HepG2 (cell line): ENCODE data around the gene MBTD1. TPM values are rescaled to one million over a fixed set of nuclear protein-coding genes. Genes with fewer than 3 reads are reported as not detected.
A peak's percentile ranks its signal among the peaks of the same experiment; 100 is the strongest.

Source experiments
- CENPX ChIP-seq: sonication (generic); formaldehyde crosslinking; IDR thresholded peaks from 2 replicates; pipeline ENCODE4 v1.9.0; 2021; ENCODE audit warnings: mild to moderate bottlenecking, missing genetic modification reagents, moderate library complexity
- GABPB1 ChIP-seq: IDR thresholded peaks from 2 replicates; pipeline ENCODE4 v1.6.1; 2016; ENCODE audit warnings: mild to moderate bottlenecking, missing genetic modification reagents, moderate library complexity, missing compliant biosample characterization
- KDM5B ChIP-seq: sonication (generic); formaldehyde crosslinking; IDR thresholded peaks from 2 replicates; pipeline ENCODE4 v1.4.0; 2020; ENCODE audit warnings: missing genetic modification reagents, mild to moderate bottlenecking, borderline replicate concordance
- PPARG ChIP-seq: conservative IDR thresholded peaks from 2 replicates; pipeline ENCODE4 v1.6.1; 2016; ENCODE audit warnings: missing biosample characterization, missing genetic modification reagents
- WIZ ChIP-seq: sonication (generic); formaldehyde crosslinking; IDR thresholded peaks from 2 replicates; pipeline ENCODE4 v1.5.1; 2020; ENCODE audit warnings: mild to moderate bottlenecking, missing genetic modification reagents
- ZIK1 ChIP-seq: sonication (generic); formaldehyde crosslinking; IDR thresholded peaks from 2 replicates; pipeline ENCODE4 v1.5.0; 2020; ENCODE audit warnings: mild to moderate bottlenecking, low read depth, missing genetic modification reagents, borderline replicate concordance
- ZNF124 ChIP-seq: sonication (generic); formaldehyde crosslinking; IDR thresholded peaks from 2 replicates; pipeline ENCODE4 v1.4.0; 2020; ENCODE audit warnings: missing genetic modification reagents
- ZNF329 ChIP-seq: sonication (generic); formaldehyde crosslinking; IDR thresholded peaks from 2 replicates; pipeline ENCODE4 v1.9.0; 2021; ENCODE audit warnings: low read depth, mild to moderate bottlenecking, missing genetic modification reagents
- ZNF354B ChIP-seq: sonication (generic); formaldehyde crosslinking; IDR thresholded peaks from 2 replicates; pipeline ENCODE4 v1.8.0; 2022; ENCODE audit warnings: mild to moderate bottlenecking, missing genetic modification reagents
- ZNF530 ChIP-seq: sonication (generic); formaldehyde crosslinking; IDR thresholded peaks from 2 replicates; pipeline ENCODE4 v1.5.0; 2020; ENCODE audit warnings: low read depth, mild to moderate bottlenecking, missing genetic modification reagents
- ZNF567 ChIP-seq: sonication (generic); formaldehyde crosslinking; IDR thresholded peaks from 2 replicates; pipeline ENCODE4 v1.8.1; 2023; ENCODE audit warnings: mild to moderate bottlenecking, missing genetic modification reagents, borderline replicate concordance
- ZNF614 ChIP-seq: IDR thresholded peaks from 2 replicates; pipeline ENCODE4 v1.6.1; 2018; ENCODE audit warnings: missing biosample characterization, missing genetic modification reagents, inconsistent platforms, borderline replicate concordance
- ZNF773 ChIP-seq: sonication (generic); formaldehyde crosslinking; IDR thresholded peaks from 2 replicates; pipeline ENCODE4 v1.4.0; 2020; ENCODE audit warnings: missing genetic modification reagents, borderline replicate concordance
- ZSCAN25 ChIP-seq: sonication (generic); formaldehyde crosslinking; IDR thresholded peaks from 2 replicates; pipeline ENCODE4 v1.8.0; 2022; ENCODE audit warnings: mild to moderate bottlenecking, missing genetic modification reagents
- polyA plus RNA-seq, 8 experiments: library from polyadenylated mRNA; depleted of rRNA in 3 of 8; stranded (reverse) in 7 of 8; unstranded in 1 of 8; fragments of >200 nt; fragmentation: Illumina TruSeq in 4 of 8; extraction: Trizol in 4 of 8; gene quantifications; 2 replicates each; pipeline versions ENCODE4 v1.2.1 to v1.2.3, GENCODE V29; 2011 to 2016; ENCODE audit warnings: low read depth in 4 of 8, missing spikeins in 1 of 8, mixed read lengths in 1 of 8; ENCODE audit not compliant: insufficient read depth in 1 of 8
- total RNA-seq, 5 experiments: library from RNA; depleted of rRNA; stranded (reverse); fragments of >200 nt; fragmentation: Illumina TruSeq; extraction: Trizol; gene quantifications; 2 replicates each; pipeline ENCODE4 v1.2.3, GENCODE V29; 2016; ENCODE audit warnings: low read depth in 1 of 5
- TF ChIP-seq, protein P1 (sequence below): sonication (generic); formaldehyde crosslinking; IDR thresholded peaks from 2 replicates; pipeline ENCODE4 v1.4.0; 2020; ENCODE audit warnings: missing genetic modification reagents
- TF ChIP-seq, protein P2 (sequence below): sonication (generic); formaldehyde crosslinking; conservative IDR thresholded peaks from 2 replicates; pipeline ENCODE4 v1.5.0; 2020; ENCODE audit warnings: missing genetic modification reagents
- TF ChIP-seq, protein P3 (sequence below): sonication (generic); formaldehyde crosslinking; IDR thresholded peaks from 2 replicates; pipeline ENCODE4 v1.4.0; 2020; ENCODE audit warnings: missing genetic modification reagents, borderline replicate concordance
- TF ChIP-seq, protein P4 (sequence below): sonication (generic); formaldehyde crosslinking; IDR thresholded peaks from 2 replicates; pipeline ENCODE4 v1.4.0; 2020; ENCODE audit warnings: mild to moderate bottlenecking, missing genetic modification reagents
- TF ChIP-seq, protein P5 (sequence below): sonication (generic); formaldehyde crosslinking; IDR thresholded peaks from 2 replicates; pipeline ENCODE4 v1.5.0; 2020; ENCODE audit warnings: missing genetic modification reagents, mild to moderate bottlenecking, borderline replicate concordance
- TF ChIP-seq, protein P6 (sequence below): sonication (generic); formaldehyde crosslinking; IDR thresholded peaks from 2 replicates; pipeline ENCODE4 v1.9.0; 2021; ENCODE audit warnings: missing genetic modification reagents, mild to moderate bottlenecking, borderline replicate concordance

Gene MBTD1
- total and polyA plus RNA-seq, 2 of the 13 experiments (the other 11 are each of a cell fraction or from before 2014, with no cell fraction given), result 20.9 TPM

DNA sequence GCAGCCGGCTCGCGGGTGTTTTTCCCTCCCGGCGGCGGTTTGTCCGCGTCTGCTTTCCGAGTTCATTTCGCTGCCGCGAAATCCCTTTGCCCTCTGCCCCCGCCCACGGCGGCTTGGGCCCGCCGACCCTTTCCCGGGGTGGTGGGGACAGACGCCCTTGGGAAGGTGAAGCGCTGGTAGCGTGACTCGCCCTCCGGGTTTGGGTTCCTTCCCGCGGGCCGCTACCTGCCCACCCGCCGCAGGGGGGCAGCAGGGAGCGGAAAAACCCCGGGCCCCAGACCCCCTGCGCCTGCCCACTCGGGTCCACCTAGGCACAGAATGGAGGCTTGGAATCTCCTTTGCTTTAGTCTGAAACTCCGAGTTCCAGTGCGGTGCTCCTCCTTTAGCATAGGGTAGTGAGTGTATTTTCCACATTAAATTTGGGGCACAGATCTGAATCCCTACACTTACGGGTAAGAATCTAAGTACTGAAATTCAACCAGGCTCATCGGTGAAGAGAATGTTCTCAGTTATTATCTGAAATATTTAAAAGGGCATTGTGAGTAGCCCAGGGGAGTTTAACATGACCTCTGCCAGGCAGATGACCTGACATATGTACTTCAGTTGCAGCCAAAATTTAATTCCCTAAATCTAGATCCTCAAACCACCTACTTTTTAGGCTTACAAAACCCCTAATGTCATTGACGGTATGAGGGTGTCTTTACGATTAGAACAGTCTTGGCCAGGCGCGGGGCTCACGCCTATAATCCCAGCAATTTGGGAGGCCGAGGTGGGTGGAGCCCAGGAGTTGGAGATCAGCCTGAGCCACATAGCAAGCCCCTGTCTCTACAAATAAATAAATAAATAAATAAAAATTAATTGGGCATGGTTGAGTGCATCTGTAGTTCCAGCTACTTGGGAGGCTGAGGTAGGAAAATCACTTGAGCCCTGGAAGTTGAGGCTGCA is 92.6 kb downstream of the MBTD1 start (continued):
- TF ChIP-seq GABPB1 (peak; percentile 4; the same call in 1 of the 2 replicates), WIZ (CRISPR knock-in tag) (no peak), ZIK1 (CRISPR knock-in tag) (no peak), ZNF567 (CRISPR knock-in tag) (no peak), ZNF614 (CRISPR knock-in tag) (peak; percentile 60), KDM5B (peak; percentile 49; the same call in 1 of the 2 replicates), PPARG (no peak), ZNF354B (CRISPR knock-in tag) (peak; percentile 92), ZNF329 (CRISPR knock-in tag) (no peak), CENPX (no peak), ZSCAN25 (CRISPR knock-in tag) (no peak; the same call in 1 of the 2 replicates), ZNF530 (CRISPR knock-in tag) (no peak), ZNF773 (CRISPR knock-in tag) (no peak), ZNF124 (no peak; the same call in 1 of the 2 replicates)
- TF ChIP-seq, protein P1, sequence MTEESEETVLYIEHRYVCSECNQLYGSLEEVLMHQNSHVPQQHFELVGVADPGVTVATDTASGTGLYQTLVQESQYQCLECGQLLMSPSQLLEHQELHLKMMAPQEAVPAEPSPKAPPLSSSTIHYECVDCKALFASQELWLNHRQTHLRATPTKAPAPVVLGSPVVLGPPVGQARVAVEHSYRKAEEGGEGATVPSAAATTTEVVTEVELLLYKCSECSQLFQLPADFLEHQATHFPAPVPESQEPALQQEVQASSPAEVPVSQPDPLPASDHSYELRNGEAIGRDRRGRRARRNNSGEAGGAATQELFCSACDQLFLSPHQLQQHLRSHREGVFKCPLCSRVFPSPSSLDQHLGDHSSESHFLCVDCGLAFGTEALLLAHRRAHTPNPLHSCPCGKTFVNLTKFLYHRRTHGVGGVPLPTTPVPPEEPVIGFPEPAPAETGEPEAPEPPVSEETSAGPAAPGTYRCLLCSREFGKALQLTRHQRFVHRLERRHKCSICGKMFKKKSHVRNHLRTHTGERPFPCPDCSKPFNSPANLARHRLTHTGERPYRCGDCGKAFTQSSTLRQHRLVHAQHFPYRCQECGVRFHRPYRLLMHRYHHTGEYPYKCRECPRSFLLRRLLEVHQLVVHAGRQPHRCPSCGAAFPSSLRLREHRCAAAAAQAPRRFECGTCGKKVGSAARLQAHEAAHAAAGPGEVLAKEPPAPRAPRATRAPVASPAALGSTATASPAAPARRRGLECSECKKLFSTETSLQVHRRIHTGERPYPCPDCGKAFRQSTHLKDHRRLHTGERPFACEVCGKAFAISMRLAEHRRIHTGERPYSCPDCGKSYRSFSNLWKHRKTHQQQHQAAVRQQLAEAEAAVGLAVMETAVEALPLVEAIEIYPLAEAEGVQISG (CRISPR knock-in tag), result no peak
- TF ChIP-seq, protein P2, sequence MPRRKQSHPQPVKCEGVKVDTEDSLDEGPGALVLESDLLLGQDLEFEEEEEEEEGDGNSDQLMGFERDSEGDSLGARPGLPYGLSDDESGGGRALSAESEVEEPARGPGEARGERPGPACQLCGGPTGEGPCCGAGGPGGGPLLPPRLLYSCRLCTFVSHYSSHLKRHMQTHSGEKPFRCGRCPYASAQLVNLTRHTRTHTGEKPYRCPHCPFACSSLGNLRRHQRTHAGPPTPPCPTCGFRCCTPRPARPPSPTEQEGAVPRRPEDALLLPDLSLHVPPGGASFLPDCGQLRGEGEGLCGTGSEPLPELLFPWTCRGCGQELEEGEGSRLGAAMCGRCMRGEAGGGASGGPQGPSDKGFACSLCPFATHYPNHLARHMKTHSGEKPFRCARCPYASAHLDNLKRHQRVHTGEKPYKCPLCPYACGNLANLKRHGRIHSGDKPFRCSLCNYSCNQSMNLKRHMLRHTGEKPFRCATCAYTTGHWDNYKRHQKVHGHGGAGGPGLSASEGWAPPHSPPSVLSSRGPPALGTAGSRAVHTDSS (CRISPR knock-in tag), result no peak
- TF ChIP-seq, protein P3, sequence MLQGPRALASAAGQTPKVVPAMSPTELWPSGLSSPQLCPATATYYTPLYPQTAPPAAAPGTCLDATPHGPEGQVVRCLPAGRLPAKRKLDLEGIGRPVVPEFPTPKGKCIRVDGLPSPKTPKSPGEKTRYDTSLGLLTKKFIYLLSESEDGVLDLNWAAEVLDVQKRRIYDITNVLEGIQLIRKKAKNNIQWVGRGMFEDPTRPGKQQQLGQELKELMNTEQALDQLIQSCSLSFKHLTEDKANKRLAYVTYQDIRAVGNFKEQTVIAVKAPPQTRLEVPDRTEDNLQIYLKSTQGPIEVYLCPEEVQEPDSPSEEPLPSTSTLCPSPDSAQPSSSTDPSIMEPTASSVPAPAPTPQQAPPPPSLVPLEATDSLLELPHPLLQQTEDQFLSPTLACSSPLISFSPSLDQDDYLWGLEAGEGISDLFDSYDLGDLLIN (CRISPR knock-in tag), result no peak
- TF ChIP-seq, protein P4, sequence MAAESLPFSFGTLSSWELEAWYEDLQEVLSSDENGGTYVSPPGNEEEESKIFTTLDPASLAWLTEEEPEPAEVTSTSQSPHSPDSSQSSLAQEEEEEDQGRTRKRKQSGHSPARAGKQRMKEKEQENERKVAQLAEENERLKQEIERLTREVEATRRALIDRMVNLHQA, result no peak
- TF ChIP-seq, protein P5, sequence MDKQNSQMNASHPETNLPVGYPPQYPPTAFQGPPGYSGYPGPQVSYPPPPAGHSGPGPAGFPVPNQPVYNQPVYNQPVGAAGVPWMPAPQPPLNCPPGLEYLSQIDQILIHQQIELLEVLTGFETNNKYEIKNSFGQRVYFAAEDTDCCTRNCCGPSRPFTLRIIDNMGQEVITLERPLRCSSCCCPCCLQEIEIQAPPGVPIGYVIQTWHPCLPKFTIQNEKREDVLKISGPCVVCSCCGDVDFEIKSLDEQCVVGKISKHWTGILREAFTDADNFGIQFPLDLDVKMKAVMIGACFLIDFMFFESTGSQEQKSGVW, result no peak
- TF ChIP-seq, protein P6, sequence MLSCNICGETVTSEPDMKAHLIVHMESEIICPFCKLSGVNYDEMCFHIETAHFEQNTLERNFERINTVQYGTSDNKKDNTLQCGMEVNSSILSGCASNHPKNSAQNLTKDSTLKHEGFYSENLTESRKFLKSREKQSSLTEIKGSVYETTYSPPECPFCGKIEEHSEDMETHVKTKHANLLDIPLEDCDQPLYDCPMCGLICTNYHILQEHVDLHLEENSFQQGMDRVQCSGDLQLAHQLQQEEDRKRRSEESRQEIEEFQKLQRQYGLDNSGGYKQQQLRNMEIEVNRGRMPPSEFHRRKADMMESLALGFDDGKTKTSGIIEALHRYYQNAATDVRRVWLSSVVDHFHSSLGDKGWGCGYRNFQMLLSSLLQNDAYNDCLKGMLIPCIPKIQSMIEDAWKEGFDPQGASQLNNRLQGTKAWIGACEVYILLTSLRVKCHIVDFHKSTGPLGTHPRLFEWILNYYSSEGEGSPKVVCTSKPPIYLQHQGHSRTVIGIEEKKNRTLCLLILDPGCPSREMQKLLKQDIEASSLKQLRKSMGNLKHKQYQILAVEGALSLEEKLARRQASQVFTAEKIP (CRISPR knock-in tag), result no peak
